Measurements from ENCODE around the gene CZIB.
"Not testable (repeated sequence)": the region's sequence is repeated elsewhere in the genome, so short reads cannot be mapped to it uniquely, and the experiment has no call there.

The CZIB gene

GRCh38 chr1:53207726-53208125, 12.7 kb downstream of the CZIB start:
- no peaks in the 10 kb centered on the region for H3K27me3 Mint-ChIP-seq
- no peak for ATAC-seq
- H3K27ac Mint-ChIP-seq: no peak overlapping the region
- H3K4me1 Mint-ChIP-seq: no peaks in the 10 kb centered on the region
- H3K4me3 Mint-ChIP-seq: no peak overlapping the region
- H3K9me3 Mint-ChIP-seq: peaks cover 14% of the 10 kb centered on the region
- DNase-seq: no peak
- peaks cover 71% of the 10 kb centered on the region for H3K36me3 Mint-ChIP-seq (ENCODE audit: low read depth)

- no peaks in the 10 kb centered on the region for H3K4me1 Mint-ChIP-seq
- peaks cover 75% of the 10 kb centered on the region for H3K36me3 Mint-ChIP-seq (ENCODE audit: low read depth)
- no peak overlapping the region for H3K27ac Mint-ChIP-seq
- H3K9me3 Mint-ChIP-seq: peaks cover 14% of the 10 kb centered on the region
- ATAC-seq (no peak), DNase-seq (no peak)
- no peak overlapping the region for H3K4me3 Mint-ChIP-seq
- no peaks in the 10 kb centered on the region for H3K27me3 Mint-ChIP-seq
These were observed 13.6 kb downstream of the CZIB start for GRCh38 chr1:53206735-53207379.

GRCh38 chr1:53206083-53206685, 14.2 kb downstream of the CZIB start:
- DNase-seq, H3K4me1 Mint-ChIP-seq, H3K27me3 Mint-ChIP-seq, H3K4me3 Mint-ChIP-seq, ATAC-seq, H3K27ac Mint-ChIP-seq: not testable (repeated sequence)
- Mint-ChIP-seq H3K9me3 (peaks cover 14% of the 10 kb centered on the region), H3K36me3 (ENCODE audit: low read depth) (peaks cover 74% of the 10 kb centered on the region)

GRCh38 chr1:53205496-53205895, 14.9 kb downstream of the CZIB start:
- H3K27ac Mint-ChIP-seq, ATAC-seq, H3K4me1 Mint-ChIP-seq, DNase-seq, H3K27me3 Mint-ChIP-seq, H3K4me3 Mint-ChIP-seq: not testable (repeated sequence)
- H3K36me3 Mint-ChIP-seq (ENCODE audit: low read depth): peaks cover 76% of the 10 kb centered on the region
- H3K9me3 Mint-ChIP-seq: peaks cover 14% of the 10 kb centered on the region

- no peak for ATAC-seq
- H3K36me3 Mint-ChIP-seq (ENCODE audit: low read depth): peaks cover 64% of the 10 kb centered on the region
- H3K9me3 Mint-ChIP-seq: peaks cover 14% of the 10 kb centered on the region
- peaks cover 5% of the 10 kb centered on the region for H3K4me1 Mint-ChIP-seq
- no peak overlapping the region for H3K27ac Mint-ChIP-seq
- no peak overlapping the region for H3K4me3 Mint-ChIP-seq
- no peak for DNase-seq
- no peaks in the 10 kb centered on the region for H3K27me3 Mint-ChIP-seq
These were observed 17.0 kb downstream of the CZIB start for GRCh38 chr1:53203466-53203865.

DNA sequence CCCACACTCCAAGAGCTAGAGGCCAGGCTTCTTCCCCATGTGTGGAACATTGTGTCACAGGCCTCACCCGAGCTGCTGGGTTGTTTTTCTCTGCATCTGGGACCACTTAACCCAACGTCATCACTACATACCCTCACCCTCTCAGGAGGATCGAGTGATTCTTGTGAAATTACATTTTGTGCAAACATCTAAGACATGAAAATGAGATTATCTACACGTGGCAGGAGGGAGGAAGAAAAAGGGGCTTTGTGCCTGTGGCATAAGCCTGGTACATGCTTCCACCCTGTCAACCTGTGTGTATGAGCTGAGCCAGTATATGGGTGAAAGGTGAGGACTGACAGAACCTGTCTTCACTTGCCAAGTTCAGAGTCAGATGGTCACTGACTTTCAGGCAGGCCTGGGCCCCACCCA, 22.2 kb downstream of the CZIB start:
- Mint-ChIP-seq H3K36me3 (ENCODE audit: low read depth) (peaks cover 30% of the 10 kb centered on the region), H3K27ac (peak overlapping the region; percentile 95), H3K4me1 (peaks cover 27% of the 10 kb centered on the region), H3K9me3 (no peaks in the 10 kb centered on the region), H3K27me3 (no peaks in the 10 kb centered on the region), H3K4me3 (peak overlapping the region; percentile 99)
- DNase-seq (no peak), ATAC-seq (no peak)

DNA sequence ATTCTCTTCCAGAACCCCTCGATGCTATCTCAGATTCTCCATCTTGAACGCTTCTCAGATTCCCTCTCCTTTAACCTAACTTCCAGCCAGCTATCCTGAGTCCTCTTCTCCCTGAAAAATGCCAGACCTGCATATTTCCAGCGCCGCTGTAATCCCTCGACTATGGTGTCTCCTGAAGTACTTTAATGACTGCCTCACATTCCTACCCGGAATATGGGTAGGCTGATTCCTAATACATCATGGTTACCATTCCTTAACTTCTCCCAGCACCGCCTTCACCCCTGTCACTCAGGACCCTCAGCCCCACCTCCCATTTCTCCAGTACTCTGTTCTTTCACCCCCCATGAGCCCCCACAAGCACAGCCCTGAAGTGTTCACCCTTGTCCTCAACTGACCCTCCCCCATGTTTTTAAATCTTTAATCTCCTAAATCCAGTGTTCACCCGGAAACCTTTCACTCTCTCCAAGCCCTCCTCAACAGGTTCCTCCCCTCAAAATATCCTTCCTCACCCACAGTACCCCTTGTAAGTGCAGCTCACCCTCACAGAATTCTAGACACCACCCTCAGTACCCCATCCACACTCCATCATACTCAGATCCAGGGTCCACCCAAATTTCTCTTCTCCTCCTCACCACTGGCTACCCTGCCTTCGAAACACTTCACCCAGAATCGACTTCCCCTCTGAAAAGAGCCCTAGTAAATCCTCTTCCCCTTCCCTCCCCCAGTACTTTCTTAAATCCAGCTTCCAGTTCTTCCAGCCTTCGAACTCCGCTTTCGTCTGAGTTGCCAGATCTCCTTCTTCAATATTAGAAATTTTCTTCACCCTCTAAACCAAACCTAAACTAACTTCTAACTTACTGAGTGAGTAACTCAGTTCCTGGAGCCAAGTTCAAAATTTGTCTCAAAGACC, 22.9 kb downstream of the CZIB start:
- Mint-ChIP-seq H3K27ac (peak overlapping the region; percentile 95), H3K27me3 (no peaks in the 10 kb centered on the region), H3K4me3 (peak overlapping the region; percentile 99), H3K4me1 (peaks cover 27% of the 10 kb centered on the region), H3K9me3 (no peaks in the 10 kb centered on the region), H3K36me3 (ENCODE audit: low read depth) (peaks cover 24% of the 10 kb centered on the region)
- ATAC-seq (no peak), DNase-seq (no peak)

GRCh38 chr1:53196485-53197290, 23.7 kb downstream of the CZIB start, which contains the start of gene CPT2:
Gene CPT2 (plus strand): TSS chr1:53196824. CDS start chr1:53196944, 120 bp downstream.
- no peaks in the 10 kb centered on the region for H3K9me3 Mint-ChIP-seq
- peak within 1 kb of the TSS; percentile 99 for H3K4me3 Mint-ChIP-seq
- H3K27ac Mint-ChIP-seq: peak within 1 kb of the TSS; percentile 95
- ATAC-seq (peak; percentile 99), DNase-seq (peak; percentile 94)
- H3K27me3 Mint-ChIP-seq: no peaks in the 10 kb centered on the region
- peaks cover 17% of the 10 kb centered on the region for H3K36me3 Mint-ChIP-seq (ENCODE audit: low read depth)
- H3K4me1 Mint-ChIP-seq: peaks cover 27% of the 10 kb centered on the region

GRCh38 chr1:53196017-53196484, 24.4 kb downstream of the CZIB start:
- Mint-ChIP-seq H3K27ac (peak overlapping the region; percentile 89), H3K9me3 (no peaks in the 10 kb centered on the region), H3K4me1 (peaks cover 27% of the 10 kb centered on the region), H3K36me3 (ENCODE audit: low read depth) (peaks cover 17% of the 10 kb centered on the region), H3K4me3 (peak overlapping the region; percentile 99), H3K27me3 (no peaks in the 10 kb centered on the region)
- DNase-seq (no peak), ATAC-seq (peak; percentile 11)

DNA sequence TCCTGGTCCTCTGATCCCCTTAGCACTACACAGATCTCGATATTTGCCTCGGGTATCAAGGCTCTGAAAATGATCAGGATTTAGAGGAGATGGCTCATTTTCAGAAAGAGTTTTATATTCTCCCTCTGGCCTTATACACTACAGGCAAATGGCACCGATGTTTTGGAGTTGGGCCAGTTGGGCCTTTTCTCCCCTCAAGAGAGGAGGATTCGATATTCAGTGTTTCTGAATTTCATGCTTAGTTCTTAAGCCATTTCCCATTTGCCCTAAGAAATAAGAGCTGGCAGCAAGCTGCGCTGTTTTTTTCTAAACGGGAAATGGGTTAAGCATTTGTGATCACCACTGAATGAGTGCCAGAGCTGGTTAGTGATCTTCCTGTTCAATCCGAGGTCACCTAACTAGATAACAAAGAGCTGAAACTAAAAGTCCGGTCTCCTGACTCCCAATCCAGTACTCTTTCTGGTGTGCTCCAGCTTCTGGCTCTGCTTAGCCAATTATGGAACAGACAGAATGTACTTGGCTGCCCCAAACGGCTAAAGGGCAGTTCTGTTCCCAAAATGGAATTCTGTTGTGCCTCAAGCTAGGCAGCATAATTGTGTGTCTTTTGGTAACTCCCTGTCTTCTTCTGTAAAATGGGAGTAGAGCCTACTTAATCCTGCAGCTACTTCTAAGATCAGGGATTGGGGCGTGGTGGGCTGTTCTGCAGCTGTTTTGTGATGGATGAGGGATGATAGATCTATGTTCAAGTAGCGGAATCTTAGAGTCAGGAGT, 25.0 kb downstream of the CZIB start:
- DNase-seq: no peak
- Mint-ChIP-seq H3K36me3 (ENCODE audit: low read depth) (peaks cover 13% of the 10 kb centered on the region), H3K27me3 (no peaks in the 10 kb centered on the region), H3K27ac (peak overlapping the region; percentile 56), H3K4me3 (peak overlapping the region; percentile 43), H3K4me1 (peaks cover 27% of the 10 kb centered on the region), H3K9me3 (no peaks in the 10 kb centered on the region)
- ATAC-seq: no peak

DNA sequence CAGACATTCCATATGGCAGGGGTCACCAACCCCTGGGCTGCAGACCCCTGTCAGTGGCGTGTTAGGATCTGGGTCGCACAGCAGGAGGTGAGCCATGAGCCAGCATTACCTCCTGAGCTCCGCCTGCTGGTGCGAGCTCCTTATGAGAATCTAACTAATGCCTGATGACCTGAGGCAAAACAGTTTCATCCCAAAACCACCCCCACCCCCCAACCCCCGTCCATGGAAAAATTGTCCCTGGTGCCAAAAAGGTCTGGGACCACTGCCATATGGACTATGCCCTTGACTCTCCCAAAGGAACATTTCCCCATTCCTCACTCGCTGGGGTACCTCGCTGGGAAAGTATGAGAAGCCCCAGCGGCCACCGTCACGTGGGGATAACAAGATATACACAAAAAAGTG, 30.2 kb downstream of the CZIB start:
- Mint-ChIP-seq H3K36me3 (ENCODE audit: low read depth) (no peaks in the 10 kb centered on the region), H3K4me3 (no peak overlapping the region), H3K4me1 (no peaks in the 10 kb centered on the region), H3K9me3 (no peaks in the 10 kb centered on the region), H3K27me3 (peaks cover 5% of the 10 kb centered on the region), H3K27ac (no peak overlapping the region)
- ATAC-seq (no peak), DNase-seq (no peak)

- DNase-seq: no peak
- ATAC-seq: no peak
- H3K4me3 Mint-ChIP-seq: no peak overlapping the region
- peaks cover 5% of the 10 kb centered on the region for H3K27me3 Mint-ChIP-seq
- H3K36me3 Mint-ChIP-seq (ENCODE audit: low read depth): no peaks in the 10 kb centered on the region
- no peaks in the 10 kb centered on the region for H3K4me1 Mint-ChIP-seq
- H3K27ac Mint-ChIP-seq: no peak overlapping the region
- no peaks in the 10 kb centered on the region for H3K9me3 Mint-ChIP-seq
These were observed 31.4 kb downstream of the CZIB start for GRCh38 chr1:53189061-53189460.

GRCh38 chr1:53188099-53188498, 32.3 kb downstream of the CZIB start:
- Mint-ChIP-seq H3K4me1 (no peaks in the 10 kb centered on the region), H3K27ac (no peak overlapping the region), H3K4me3 (no peak overlapping the region), H3K27me3 (peaks cover 5% of the 10 kb centered on the region), H3K9me3 (no peaks in the 10 kb centered on the region), H3K36me3 (ENCODE audit: low read depth) (no peaks in the 10 kb centered on the region)
- no peak for ATAC-seq
- no peak for DNase-seq
